HG03565 (cell line): ENCODE measurements around the gene CCDC127.
"Not testable (repeated sequence)": the region's sequence is repeated elsewhere in the genome, so short reads cannot be mapped to it uniquely, and the experiment has no call there.

Source experiments
- ATAC-seq: cut with Tn5 transposase; IDR thresholded peaks from one replicate; pipeline ENCODE4 v1.9.1; 2021; ENCODE audit warnings: mild to moderate bottlenecking, moderate library complexity; ENCODE audit not compliant: unreplicated experiment

Gene CCDC127

GRCh38 chr5:204966-205670, 12.8 kb downstream of the CCDC127 start:
- ATAC-seq, result no peak

- ATAC-seq, result no peak
Observed at GRCh38 chr5:204462-204861, 13.5 kb downstream of the CCDC127 start.

GRCh38 chr5:204001-204400, 14.0 kb downstream of the CCDC127 start:
- no peak for ATAC-seq

- ATAC-seq, result no peak
Observed at GRCh38 chr5:203246-203930, 14.6 kb downstream of the CCDC127 start.

- ATAC-seq, result no peak
Observed at GRCh38 chr5:201672-202071, 16.3 kb downstream of the CCDC127 start.

- ATAC-seq, result no peak
Observed at GRCh38 chr5:200985-201384, 17.0 kb downstream of the CCDC127 start.

GRCh38 chr5:199950-200645, 17.9 kb downstream of the CCDC127 start:
- ATAC-seq, result no peak

GRCh38 chr5:199197-199949, 18.6 kb downstream of the CCDC127 start:
- no peak for ATAC-seq

- ATAC-seq, result no peak
Observed at GRCh38 chr5:198516-199196, 19.3 kb downstream of the CCDC127 start.

- ATAC-seq, result no peak
Observed at GRCh38 chr5:197892-198489, 20.0 kb downstream of the CCDC127 start.

- ATAC-seq, result not testable (repeated sequence)
Observed at GRCh38 chr5:197031-197430, 20.9 kb downstream of the CCDC127 start.

- ATAC-seq, result no peak
Observed at GRCh38 chr5:196350-196749, 21.6 kb downstream of the CCDC127 start.

- ATAC-seq, result no peak
Observed at GRCh38 chr5:195401-196160, 22.4 kb downstream of the CCDC127 start.

- no peak for ATAC-seq
Observed at GRCh38 chr5:194603-195209, 23.2 kb downstream of the CCDC127 start.

- ATAC-seq, result no peak
Observed at GRCh38 chr5:194102-194501, 23.9 kb downstream of the CCDC127 start.

GRCh38 chr5:192970-193831, 24.8 kb downstream of the CCDC127 start:
- no peak for ATAC-seq

- no peak for ATAC-seq
Observed at GRCh38 chr5:192691-192969, 25.3 kb downstream of the CCDC127 start.

GRCh38 chr5:191949-192690, 25.8 kb downstream of the CCDC127 start:
- no peak for ATAC-seq
